Heart left ventricle (tissue), 13 donors: ENCODE results near the gene EFCC1.

Experiments
- POLR2A ChIP-seq, 2 donors: fragments of 450-650 bp; IDR thresholded peaks; one replicate each; pipeline ENCODE4 v1.6.1; 2017; ENCODE audit warnings: antibody characterized with exemption in 2 of 2, mild to moderate bottlenecking in 2 of 2, moderate library complexity in 2 of 2
- TF ChIP-seq, protein P1 (sequence below), 12 donors: fragments of 200-600 bp; sonication (generic) in 4 of 12; IDR thresholded peaks; one replicate each; pipeline versions ENCODE4 v1.5.0 to v1.8.0; 2018 to 2022; ENCODE audit warnings: antibody characterized with exemption in 12 of 12, mild to moderate bottlenecking in 5 of 12
- donor health status: ischemic (EF 13 %, LVEDD 7.1; RV severe dilation, severe dysfunction).
- donor health status: DM: no; HTN: yes; CAD: no.
- donor health status: DM: no; HTN: no; CAD: no.
- donor health status: ischemic (EF 25% LVEDD 6.9; RV normal size, moderate dysfunction).
- donor health status: ischemic (EF 25% LVEDD 5.7; RV mildly dilated, moderate dysfunction).
- donor health status: ischemic (EF 35%, LVEDD 5.7; RV mildly dilated, moderate dysfunction).
- donor health status: nonischemic (EF 11% LVEDD 7.7; RV severe dilation, severe dysfunction).
- donor health status: DM: yes; HTN: yes; CAD: no.
- donor health status: PGD.
- donor health status: ischemic (EF 29% LVEDD 5.4; RV normal size, mild dysfunction).
- donor health status: nonischemic (EF 23%, LVEDD 6.1; RV moderate dilation, normal function).

DNA sequence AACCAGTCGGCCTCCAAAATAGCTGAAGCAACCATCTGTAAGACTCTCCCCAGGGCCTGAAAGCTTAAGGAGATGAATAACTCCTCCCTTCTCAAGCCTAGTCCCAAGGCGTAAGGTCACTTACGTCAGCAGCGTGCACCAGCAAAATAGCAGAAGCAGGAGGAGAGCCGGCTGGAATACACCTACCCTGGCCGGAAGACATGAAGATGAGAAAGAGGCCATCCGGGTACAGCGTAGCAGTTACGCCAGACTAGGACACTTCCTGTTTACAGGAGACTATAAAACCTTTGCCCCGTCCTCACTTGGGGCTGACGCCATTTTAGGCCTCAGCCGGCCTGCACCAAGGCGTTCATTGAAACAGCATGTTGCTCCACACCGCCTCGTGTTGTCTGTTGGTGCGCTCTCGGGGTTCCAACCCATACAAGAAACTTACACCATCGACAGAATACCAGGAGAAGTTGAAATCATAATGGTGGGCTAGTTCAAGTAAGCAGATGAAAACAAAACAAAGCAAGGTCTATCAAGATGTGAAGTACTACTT, 9.7 kb upstream of the EFCC1 start:
- no peak for TF ChIP-seq POLR2A (IDR thresholded peaks at IDR 0.05)
- TF ChIP-seq, protein P1, sequence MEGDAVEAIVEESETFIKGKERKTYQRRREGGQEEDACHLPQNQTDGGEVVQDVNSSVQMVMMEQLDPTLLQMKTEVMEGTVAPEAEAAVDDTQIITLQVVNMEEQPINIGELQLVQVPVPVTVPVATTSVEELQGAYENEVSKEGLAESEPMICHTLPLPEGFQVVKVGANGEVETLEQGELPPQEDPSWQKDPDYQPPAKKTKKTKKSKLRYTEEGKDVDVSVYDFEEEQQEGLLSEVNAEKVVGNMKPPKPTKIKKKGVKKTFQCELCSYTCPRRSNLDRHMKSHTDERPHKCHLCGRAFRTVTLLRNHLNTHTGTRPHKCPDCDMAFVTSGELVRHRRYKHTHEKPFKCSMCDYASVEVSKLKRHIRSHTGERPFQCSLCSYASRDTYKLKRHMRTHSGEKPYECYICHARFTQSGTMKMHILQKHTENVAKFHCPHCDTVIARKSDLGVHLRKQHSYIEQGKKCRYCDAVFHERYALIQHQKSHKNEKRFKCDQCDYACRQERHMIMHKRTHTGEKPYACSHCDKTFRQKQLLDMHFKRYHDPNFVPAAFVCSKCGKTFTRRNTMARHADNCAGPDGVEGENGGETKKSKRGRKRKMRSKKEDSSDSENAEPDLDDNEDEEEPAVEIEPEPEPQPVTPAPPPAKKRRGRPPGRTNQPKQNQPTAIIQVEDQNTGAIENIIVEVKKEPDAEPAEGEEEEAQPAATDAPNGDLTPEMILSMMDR (IDR thresholded peaks at IDR 0.05), result no peak
